NK-92 (cell line): ENCODE measurements around the gene HTR4.

Source experiments
- DNase-seq: peaks from one replicate; lab custom pipeline; 2025; ENCODE audit not compliant: unreplicated experiment; lab: John Stamatoyannopoulos, UW

HTR4 gene

GRCh38 chr5:148615644-148616275 is 38.6 kb downstream of the HTR4 start:
- DNase-seq = no peak

GRCh38 chr5:148607406-148607805 is 46.9 kb downstream of the HTR4 start:
- no peak for DNase-seq

GRCh38 chr5:148606296-148606695 is 48.0 kb downstream of the HTR4 start:
- DNase-seq = no peak

- DNase-seq = no peak
These were observed 55.1 kb downstream of the HTR4 start for GRCh38 chr5:148599187-148599586.

- DNase-seq = no peak
These were observed 58.6 kb downstream of the HTR4 start for GRCh38 chr5:148595697-148596096.

GRCh38 chr5:148586796-148587195 is 67.5 kb downstream of the HTR4 start:
- no peak for DNase-seq

- no peak for DNase-seq
These were observed 68.3 kb downstream of the HTR4 start for GRCh38 chr5:148585988-148586387.

GRCh38 chr5:148584103-148584502 is 70.2 kb downstream of the HTR4 start:
- DNase-seq = no peak

GRCh38 chr5:148583421-148583965 is 70.8 kb downstream of the HTR4 start:
- DNase-seq = no peak

- no peak for DNase-seq
These were observed 80.2 kb downstream of the HTR4 start for GRCh38 chr5:148574167-148574566.

- DNase-seq = no peak
These were observed 81.0 kb downstream of the HTR4 start for GRCh38 chr5:148573374-148573773.

GRCh38 chr5:148569948-148570347 is 84.4 kb downstream of the HTR4 start:
- DNase-seq = no peak

GRCh38 chr5:148565148-148565547 is 89.2 kb downstream of the HTR4 start:
- DNase-seq = no peak

- no peak for DNase-seq
These were observed 91.3 kb downstream of the HTR4 start for GRCh38 chr5:148563021-148563420.

GRCh38 chr5:148561801-148562311 is 92.5 kb downstream of the HTR4 start:
- DNase-seq = no peak

- no peak for DNase-seq
These were observed 94.9 kb downstream of the HTR4 start for GRCh38 chr5:148559461-148559860.

- no peak for DNase-seq
These were observed 95.4 kb downstream of the HTR4 start for GRCh38 chr5:148558892-148559291.

- DNase-seq = no peak
These were observed 97.5 kb downstream of the HTR4 start for GRCh38 chr5:148556835-148557234.

GRCh38 chr5:148554621-148555020 is 99.7 kb downstream of the HTR4 start:
- DNase-seq = no peak

- no peak for DNase-seq
These were observed 110.6 kb downstream of the HTR4 start for GRCh38 chr5:148543727-148544126.

- DNase-seq = no peak
These were observed 111.5 kb downstream of the HTR4 start for GRCh38 chr5:148542812-148543211.

- DNase-seq = no peak
These were observed 113.1 kb downstream of the HTR4 start for GRCh38 chr5:148541054-148541835.
